Right kidney (tissue), 1 donor: Measurements from ENCODE around the gene ZMYND12.

ENCODE experiments used
- DNase-seq: peaks from one replicate; pipeline ENCODE4 v3.0.0-alpha.2; 2016

ZMYND12 gene

GRCh38 chr1:42392967-42393848 is 62.6 kb downstream of the ZMYND12 start:
- no peak for DNase-seq

GRCh38 chr1:42392255-42392654 is 63.6 kb downstream of the ZMYND12 start:
- DNase-seq = no peak

GRCh38 chr1:42386051-42386450 is 69.8 kb downstream of the ZMYND12 start:
- DNase-seq = no peak

GRCh38 chr1:42385283-42385682 is 70.5 kb downstream of the ZMYND12 start:
- no peak for DNase-seq

- no peak for DNase-seq
Observed at GRCh38 chr1:42381280-42381673, 74.5 kb downstream of the ZMYND12 start.

- peak; percentile 62 for DNase-seq
Observed at GRCh38 chr1:42380586-42381279, 75.1 kb downstream of the ZMYND12 start, which contains the start of gene RIMKLA. RIMKLA (plus strand) TSS chr1:42380792; CDS start chr1:42380935, 143 bp downstream.
